Neuron (in vitro differentiated cells): ENCODE measurements around the gene DHRS3.
"Not testable (repeated sequence)": the region's sequence is repeated elsewhere in the genome, so short reads cannot be mapped to it uniquely, and the experiment has no call there.

ENCODE experiments used
- H2AFZ ChIP-seq: one replicate; pipeline ENCODE4 v1.6.1; 2013; ENCODE audit warnings: low read depth, mild to moderate bottlenecking, inconsistent platforms, low read length, moderate library complexity
- H3K27me3 ChIP-seq: one replicate; pipeline ENCODE4 v1.6.1; 2013; ENCODE audit warnings: low read length; ENCODE audit not compliant: insufficient read depth
- H3K36me3 ChIP-seq: one replicate; pipeline ENCODE4 v1.6.1; 2013; ENCODE audit warnings: low read length; ENCODE audit not compliant: insufficient read depth
- H3K4me1 ChIP-seq: one replicate; pipeline ENCODE4 v1.6.1; 2013; ENCODE audit warnings: low read length; ENCODE audit not compliant: insufficient read depth
- H3K4me3 ChIP-seq: 2 replicates; pipeline ENCODE4 v1.5.1; 2013; ENCODE audit warnings: mild to moderate bottlenecking, low read length, moderate library complexity
- H3K9me3 ChIP-seq: one replicate; pipeline ENCODE4 v1.6.1; 2013; ENCODE audit warnings: low read length

The DHRS3 gene, protein sequence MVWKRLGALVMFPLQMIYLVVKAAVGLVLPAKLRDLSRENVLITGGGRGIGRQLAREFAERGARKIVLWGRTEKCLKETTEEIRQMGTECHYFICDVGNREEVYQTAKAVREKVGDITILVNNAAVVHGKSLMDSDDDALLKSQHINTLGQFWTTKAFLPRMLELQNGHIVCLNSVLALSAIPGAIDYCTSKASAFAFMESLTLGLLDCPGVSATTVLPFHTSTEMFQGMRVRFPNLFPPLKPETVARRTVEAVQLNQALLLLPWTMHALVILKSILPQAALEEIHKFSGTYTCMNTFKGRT

DNA sequence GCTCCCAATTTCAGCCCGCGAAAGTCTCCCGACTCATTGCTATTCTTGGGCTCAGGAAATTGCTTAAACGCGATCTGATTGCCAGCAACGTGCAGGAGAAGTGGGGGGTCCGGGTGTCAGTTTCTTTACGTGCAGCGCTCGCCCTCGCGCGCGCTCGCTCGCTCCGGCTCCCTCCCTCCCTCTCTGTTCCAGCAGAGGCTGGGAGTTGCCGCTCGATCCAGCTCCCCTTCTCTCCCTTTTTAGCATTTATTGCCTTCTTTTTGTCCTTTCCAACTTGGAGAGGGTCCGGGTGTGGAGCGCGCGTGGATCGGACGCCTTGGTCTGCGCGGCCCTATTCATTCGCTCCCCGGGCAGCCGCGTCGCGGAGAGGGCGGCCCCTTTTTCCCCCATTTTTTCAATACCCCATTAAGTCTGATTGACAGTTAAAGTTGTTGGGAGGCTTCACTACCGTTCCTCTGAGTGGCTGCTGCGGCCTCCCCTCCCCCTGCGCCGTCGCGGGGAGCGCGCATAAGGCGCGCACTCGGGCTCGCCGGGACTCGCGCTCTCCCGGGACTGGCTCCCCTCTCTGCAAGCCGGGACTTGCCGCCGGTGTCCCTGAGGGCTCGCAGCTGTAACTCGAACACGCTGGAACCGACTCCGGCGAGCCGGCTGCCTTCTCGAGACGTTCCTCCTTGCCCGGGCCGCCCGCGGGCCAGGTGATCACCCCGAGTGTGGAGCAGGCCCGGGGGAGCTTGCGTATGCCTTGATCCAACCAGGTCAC lies at the start of gene DHRS3:
Gene DHRS3, minus strand, starts transcription at position 310 of the 760 bp plus-strand sequence. CDS start 862 bp downstream, outside the sequence.
- Histone ChIP-seq H3K9me3 (no peaks in the 10 kb centered on the region), H3K36me3 (no peaks in the 10 kb centered on the region), H2AFZ (peak within 1 kb of the TSS; percentile 76), H3K4me3 (peak within 1 kb of the TSS; percentile 75), H3K27me3 (peaks cover 5% of the 10 kb centered on the region), H3K4me1 (peaks cover 49% of the 10 kb centered on the region)

- Histone ChIP-seq H2AFZ (no peak overlapping the region), H3K4me1 (peaks cover 5% of the 10 kb centered on the region), H3K27me3 (no peaks in the 10 kb centered on the region), H3K36me3 (no peaks in the 10 kb centered on the region), H3K4me3 (no peak overlapping the region), H3K9me3 (no peaks in the 10 kb centered on the region)
Measured at GRCh38 chr1:12666141-12666735, 48.2 kb upstream of the DHRS3 start.

GRCh38 chr1:12665511-12665910 lies 47.5 kb upstream of the DHRS3 start:
- peaks cover 5% of the 10 kb centered on the region for H3K4me1 ChIP-seq
- H2AFZ ChIP-seq, result no peak overlapping the region
- no peaks in the 10 kb centered on the region for H3K36me3 ChIP-seq
- no peak overlapping the region for H3K4me3 ChIP-seq
- H3K27me3 ChIP-seq, result no peaks in the 10 kb centered on the region
- H3K9me3 ChIP-seq, result no peaks in the 10 kb centered on the region

GRCh38 chr1:12662556-12662955 lies 44.5 kb upstream of the DHRS3 start:
- Histone ChIP-seq H3K36me3 (no peaks in the 10 kb centered on the region), H3K9me3 (no peaks in the 10 kb centered on the region), H3K4me1 (peaks cover 5% of the 10 kb centered on the region), H3K4me3 (no peak overlapping the region), H3K27me3 (no peaks in the 10 kb centered on the region), H2AFZ (no peak overlapping the region)

DNA sequence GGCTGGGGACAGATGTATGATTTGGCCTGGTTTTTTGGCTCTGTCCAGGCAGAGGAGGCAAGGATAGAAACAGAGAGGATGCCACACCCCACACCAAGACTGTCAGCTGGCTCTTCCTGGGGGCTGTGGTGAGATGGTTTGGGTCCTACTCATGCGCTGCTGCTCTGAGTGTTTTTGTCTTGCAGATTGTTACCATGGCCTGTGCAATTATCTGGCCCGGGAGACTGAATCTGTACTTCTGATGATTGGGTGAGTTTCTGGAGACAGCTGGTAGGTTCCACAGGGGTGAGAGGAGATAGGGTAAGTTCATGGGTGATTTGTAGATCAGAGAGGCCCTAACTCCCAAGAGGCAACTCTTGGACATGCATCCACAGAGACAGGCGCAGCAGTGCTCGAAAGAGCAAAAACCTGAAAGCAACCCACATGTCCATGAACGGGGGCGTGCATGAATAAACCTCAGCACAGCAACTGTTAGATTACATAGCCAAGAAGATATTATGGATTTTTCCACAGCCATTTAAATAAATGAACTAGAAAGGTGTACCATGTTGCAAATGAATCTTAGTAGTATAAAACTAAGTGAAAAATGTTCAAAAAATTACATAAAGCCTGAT lies 43.7 kb upstream of the DHRS3 start:
- Histone ChIP-seq H3K27me3 (no peaks in the 10 kb centered on the region), H2AFZ (no peak overlapping the region), H3K36me3 (no peaks in the 10 kb centered on the region), H3K4me1 (no peaks in the 10 kb centered on the region), H3K4me3 (no peak overlapping the region), H3K9me3 (no peaks in the 10 kb centered on the region)

GRCh38 chr1:12658531-12659453 lies 40.8 kb upstream of the DHRS3 start:
- no peak overlapping the region for H2AFZ ChIP-seq
- H3K4me3 ChIP-seq, result no peak overlapping the region
- H3K27me3 ChIP-seq, result no peaks in the 10 kb centered on the region
- H3K9me3 ChIP-seq, result no peaks in the 10 kb centered on the region
- H3K36me3 ChIP-seq, result no peaks in the 10 kb centered on the region
- no peaks in the 10 kb centered on the region for H3K4me1 ChIP-seq

DNA sequence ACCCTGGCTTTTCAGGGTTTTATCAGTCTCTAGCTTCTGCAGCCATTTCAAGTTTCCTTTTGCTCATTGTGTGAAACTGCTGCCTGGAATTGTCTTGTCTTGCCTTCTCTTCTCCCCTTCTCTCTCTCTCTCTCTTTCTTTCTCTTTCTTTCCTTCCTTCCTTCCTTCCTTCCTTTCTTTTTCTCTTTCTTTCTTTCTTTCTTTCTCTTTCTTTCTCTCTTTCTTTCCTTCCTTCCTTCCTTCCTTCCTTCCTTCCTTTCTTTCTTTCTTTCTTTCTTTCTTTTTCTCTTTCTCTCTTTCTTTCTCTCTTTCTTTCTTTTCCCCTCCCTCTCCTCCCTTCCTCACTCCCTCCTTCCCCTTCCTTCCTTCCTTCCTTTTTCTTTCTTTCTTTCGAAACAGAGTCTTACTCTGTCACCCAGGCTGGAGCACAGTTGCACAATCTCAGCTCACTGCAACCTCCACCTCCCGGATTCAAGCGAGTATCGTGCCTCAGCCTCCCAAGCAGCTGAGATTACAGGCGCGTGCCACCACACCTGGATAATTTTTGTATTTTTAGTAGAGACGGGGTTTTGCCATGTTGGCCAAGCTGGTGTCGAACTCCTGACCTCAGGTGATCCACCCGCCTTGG lies 40.0 kb upstream of the DHRS3 start:
- H2AFZ ChIP-seq, H3K9me3 ChIP-seq, H3K27me3 ChIP-seq, H3K4me3 ChIP-seq, H3K36me3 ChIP-seq, H3K4me1 ChIP-seq: not testable (repeated sequence)

GRCh38 chr1:12657060-12657884 lies 39.3 kb upstream of the DHRS3 start:
- Histone ChIP-seq H3K4me3 (no peak overlapping the region), H2AFZ (no peak overlapping the region), H3K4me1 (no peaks in the 10 kb centered on the region), H3K27me3 (no peaks in the 10 kb centered on the region), H3K36me3 (no peaks in the 10 kb centered on the region), H3K9me3 (no peaks in the 10 kb centered on the region)

GRCh38 chr1:12656575-12656974 lies 38.6 kb upstream of the DHRS3 start:
- H2AFZ ChIP-seq, result no peak overlapping the region
- H3K36me3 ChIP-seq, result no peaks in the 10 kb centered on the region
- no peak overlapping the region for H3K4me3 ChIP-seq
- H3K9me3 ChIP-seq, result no peaks in the 10 kb centered on the region
- H3K4me1 ChIP-seq, result no peaks in the 10 kb centered on the region
- no peaks in the 10 kb centered on the region for H3K27me3 ChIP-seq

DNA sequence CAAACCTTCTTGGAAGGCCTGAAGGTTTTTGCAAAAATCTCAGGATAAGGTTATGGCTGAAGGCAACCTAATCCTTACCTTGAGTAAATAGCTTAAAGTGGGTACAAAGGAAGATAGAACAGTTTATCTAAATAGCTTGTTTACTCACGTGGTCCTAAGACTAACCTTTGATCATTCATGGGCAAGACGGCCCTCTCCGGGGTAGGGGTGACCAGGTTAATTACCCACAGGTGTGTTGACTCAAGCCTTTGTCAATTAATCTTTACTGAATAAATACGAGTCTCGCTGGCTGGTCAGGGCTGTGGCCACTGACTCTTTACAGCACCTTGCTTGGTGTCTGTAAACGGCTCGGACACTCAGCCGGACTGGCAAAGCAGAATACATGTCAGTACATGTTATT lies 36.6 kb upstream of the DHRS3 start:
- H3K27me3 ChIP-seq, result no peaks in the 10 kb centered on the region
- no peaks in the 10 kb centered on the region for H3K36me3 ChIP-seq
- no peak overlapping the region for H2AFZ ChIP-seq
- no peaks in the 10 kb centered on the region for H3K9me3 ChIP-seq
- no peaks in the 10 kb centered on the region for H3K4me1 ChIP-seq
- no peak overlapping the region for H3K4me3 ChIP-seq

DNA sequence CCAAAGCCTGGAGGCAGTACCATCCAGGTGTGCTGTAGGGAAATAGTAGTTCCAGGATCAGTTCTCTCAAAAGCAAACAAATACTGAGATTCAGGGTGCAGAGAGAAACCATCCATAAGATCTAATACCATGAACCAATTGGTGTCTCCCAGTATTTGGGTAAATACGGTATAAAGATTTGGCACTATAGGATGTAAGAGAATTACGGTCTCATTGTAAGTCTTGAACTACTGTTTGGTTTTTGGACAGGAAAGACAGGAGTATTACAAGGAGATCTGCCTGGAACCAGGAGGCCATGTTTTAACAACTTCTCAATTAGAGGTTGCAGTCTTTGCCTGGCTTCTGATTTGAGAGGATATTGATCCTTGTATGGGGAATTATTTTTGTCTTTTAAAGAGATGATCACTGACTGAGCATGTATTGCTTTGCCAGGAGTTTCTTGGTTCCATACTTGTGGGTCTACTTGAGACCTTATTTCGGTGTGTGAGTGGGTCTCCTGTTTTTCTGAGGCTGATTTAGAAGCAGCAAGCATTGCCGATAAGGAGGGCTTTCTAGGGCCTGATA lies 36.1 kb upstream of the DHRS3 start:
- Histone ChIP-seq H3K9me3 (no peaks in the 10 kb centered on the region), H3K27me3 (no peaks in the 10 kb centered on the region), H2AFZ (no peak overlapping the region), H3K4me1 (no peaks in the 10 kb centered on the region), H3K36me3 (no peaks in the 10 kb centered on the region), H3K4me3 (no peak overlapping the region)
